Activated CD8-positive, alpha-beta memory T cell treated with anti-CD3 and anti-CD28 coated beads for 1 hour (primary cell): ENCODE data around the gene CDH6.

Experiments used
- DNase-seq, 2 donors: peaks; one replicate each; pipeline ENCODE4 v3.0.0-alpha.2; 2020; ENCODE audit warnings: low read depth in 1 of 2; ENCODE audit errors: extremely low read depth in 1 of 2

CDH6 gene

DNA sequence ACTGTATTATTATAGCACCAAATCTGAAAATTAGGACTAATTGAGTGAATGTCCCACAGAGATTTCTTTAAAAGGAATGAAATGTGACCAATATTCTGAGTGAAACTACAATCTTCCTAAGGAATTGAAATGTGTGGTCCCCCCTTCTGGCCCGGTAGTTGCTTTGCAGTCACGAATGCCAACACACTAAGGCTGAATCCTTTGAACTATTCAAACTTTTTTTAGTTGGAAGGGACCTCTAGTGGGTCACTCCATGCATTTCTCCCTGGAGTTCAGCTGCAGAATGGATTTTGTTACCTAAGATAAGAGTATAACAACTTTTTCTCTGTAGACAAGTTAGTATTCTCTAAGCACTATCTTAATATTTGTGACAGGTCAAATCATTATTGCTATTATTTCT is 2.8 kb downstream of the CDH6 start:
- DNase-seq = no peak

- no peak for DNase-seq
These were observed 3.7 kb downstream of the CDH6 start for GRCh38 chr5:31197183-31197582.

GRCh38 chr5:31204958-31205357 is 11.5 kb downstream of the CDH6 start:
- DNase-seq = no peak

DNA sequence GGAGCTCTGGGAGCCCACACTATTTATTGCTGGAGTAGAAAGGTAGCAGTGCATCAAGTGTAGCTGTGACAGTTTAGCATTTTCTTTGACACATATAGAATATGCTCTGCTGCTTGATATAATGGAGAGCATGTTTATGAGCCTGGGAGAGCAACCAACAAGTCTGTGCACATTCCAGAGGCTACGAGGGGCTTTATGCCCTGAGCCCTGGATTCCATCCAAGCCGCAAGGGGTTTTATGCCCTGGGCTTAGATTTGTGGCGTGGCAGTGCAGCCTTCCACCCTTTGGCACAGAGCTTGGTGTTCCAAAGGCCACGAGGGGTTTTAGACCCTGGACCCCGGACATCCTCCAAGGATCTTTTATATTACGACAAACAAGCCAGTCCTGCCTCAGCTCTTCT is 14.6 kb downstream of the CDH6 start:
- no peak for DNase-seq

DNA sequence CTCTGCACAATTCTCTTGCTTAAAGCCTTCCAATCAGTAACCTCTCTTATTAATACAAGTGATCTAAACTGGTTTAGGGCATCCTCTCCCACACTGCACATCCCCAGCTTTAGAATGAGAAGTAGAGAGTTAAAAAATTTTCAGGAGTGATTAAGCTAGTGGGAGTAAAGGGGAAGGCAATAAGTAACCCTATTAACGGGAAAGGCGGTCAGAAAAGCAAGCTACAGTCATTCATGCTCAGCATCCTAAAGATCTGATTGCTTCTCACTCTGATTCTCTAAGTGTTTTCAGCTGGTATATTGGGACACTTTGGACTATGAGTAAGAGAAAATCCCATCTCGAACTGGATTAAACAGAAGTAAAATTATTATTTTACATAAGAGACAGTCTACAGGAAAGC is 15.8 kb downstream of the CDH6 start:
- DNase-seq = no peak

DNA sequence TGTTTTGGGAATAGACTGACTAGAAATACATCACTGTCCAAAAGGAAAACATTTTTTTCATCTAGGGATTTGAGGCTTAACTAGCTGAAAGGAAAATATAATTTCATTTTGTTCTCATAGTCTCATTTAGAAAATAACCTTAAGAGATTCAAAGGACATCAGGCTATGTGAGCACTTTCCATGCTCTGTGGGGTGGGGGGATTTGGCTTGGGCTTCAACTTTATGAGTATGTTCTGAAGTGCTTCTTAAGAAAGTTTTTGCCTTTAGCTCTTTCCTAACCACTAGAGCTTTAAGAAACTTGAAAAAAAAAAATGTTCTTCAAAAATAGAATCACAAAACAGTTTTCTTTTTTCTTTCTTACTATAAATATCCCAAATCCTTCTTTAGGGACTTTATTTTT is 17.6 kb downstream of the CDH6 start:
- DNase-seq = no peak

- no peak for DNase-seq
These were observed 19.8 kb downstream of the CDH6 start for GRCh38 chr5:31213257-31213656.

DNA sequence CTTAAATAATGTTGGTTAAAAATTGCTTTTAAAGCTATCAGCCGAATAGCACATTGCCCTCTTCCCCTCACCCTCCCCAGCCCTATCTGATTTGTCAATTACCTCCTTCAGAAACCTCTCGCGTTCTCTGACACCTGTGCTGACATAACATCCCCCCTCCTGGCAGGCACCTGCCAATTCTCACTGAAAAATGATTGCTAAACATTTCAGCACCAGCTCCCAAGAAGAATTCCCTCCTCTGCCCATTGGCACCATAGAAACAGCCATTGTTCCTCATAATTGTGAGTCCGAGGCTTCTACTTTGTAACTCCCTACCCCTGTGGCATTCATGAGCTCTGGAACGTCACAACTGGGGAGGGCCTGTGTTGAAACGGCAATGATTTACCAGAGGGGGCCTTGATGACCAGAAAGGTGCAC is 20.2 kb downstream of the CDH6 start:
- DNase-seq = no peak

DNA sequence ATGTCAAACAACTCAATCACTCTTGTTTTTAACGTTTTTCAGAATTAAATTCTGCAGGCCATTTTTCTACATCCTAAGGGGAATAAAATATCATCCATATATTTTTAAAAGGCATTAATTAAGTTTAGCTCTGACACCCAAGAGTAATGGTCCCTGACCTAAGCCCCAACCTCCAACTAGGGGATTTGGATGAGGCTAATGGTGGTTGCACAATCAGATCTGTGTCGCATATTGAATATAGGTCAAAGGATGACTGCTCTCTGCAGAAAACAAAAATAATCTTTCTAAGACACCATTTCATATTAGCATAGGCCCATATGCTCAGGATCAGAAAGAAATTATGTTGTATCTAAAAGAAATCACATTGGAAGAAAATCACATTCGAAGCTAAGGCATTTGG is 20.7 kb downstream of the CDH6 start:
- DNase-seq = no peak

GRCh38 chr5:31215236-31215635 is 21.8 kb downstream of the CDH6 start:
- DNase-seq = no peak

DNA sequence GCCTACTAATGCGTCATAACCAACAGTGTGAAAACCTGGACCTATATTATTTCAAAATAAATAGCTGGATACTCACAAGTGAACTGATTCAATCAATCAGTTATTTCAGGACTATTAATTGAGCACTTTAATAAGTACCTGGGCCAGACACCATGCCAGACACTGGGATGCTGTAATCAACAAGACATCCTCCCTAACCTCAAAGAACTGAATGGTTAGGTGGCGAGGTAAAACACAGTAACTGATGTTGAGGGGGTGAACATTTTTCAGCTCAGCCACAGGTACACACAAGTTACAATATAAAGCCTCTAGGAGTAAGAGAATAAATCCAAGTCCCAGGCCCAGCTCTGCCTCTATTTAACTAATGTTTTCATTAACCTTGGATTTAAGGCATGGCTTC is 24.0 kb downstream of the CDH6 start:
- no peak for DNase-seq

DNA sequence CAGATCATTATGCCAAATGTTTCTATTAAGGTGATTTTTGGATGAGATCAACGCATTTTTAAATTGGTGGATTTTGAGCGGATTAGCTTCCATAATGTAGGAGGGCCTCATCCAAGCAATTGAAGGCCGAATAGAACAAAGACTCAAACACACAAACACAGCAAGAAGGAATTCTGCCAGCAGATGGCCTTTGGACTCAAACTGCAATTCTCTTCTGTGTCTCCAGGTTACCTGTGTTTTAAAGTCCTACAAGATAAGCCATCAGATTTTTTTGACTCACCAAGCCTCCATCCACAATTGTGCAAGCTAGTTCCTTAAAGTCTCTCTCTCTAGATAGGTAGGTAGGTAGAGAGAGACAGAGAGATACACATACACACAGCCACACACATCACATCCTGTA is 25.5 kb downstream of the CDH6 start:
- no peak for DNase-seq

- no peak for DNase-seq
These were observed 27.5 kb downstream of the CDH6 start for GRCh38 chr5:31221001-31221400.

DNA sequence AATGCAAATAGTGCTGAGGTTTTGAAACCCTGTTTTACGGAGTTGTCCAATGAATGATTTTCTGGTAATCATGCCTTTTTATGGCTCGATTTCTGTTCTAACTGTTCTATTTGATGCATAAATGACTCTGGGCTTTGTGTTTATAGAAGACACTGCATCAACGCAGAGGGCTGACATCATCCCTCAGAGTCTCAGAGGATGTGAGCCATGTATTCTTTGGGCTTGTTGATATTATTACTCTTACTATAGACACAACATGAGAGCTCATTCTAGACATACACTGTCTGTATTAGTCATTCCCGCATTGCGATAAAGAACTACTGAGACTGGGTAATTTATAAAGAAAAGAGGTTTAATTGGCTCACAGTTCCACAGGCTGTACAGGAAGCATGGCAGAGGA is 31.6 kb downstream of the CDH6 start:
- no peak for DNase-seq

GRCh38 chr5:31225613-31226012 is 32.1 kb downstream of the CDH6 start:
- DNase-seq = no peak

- DNase-seq = no peak
These were observed 33.2 kb downstream of the CDH6 start for GRCh38 chr5:31226651-31227050.

DNA sequence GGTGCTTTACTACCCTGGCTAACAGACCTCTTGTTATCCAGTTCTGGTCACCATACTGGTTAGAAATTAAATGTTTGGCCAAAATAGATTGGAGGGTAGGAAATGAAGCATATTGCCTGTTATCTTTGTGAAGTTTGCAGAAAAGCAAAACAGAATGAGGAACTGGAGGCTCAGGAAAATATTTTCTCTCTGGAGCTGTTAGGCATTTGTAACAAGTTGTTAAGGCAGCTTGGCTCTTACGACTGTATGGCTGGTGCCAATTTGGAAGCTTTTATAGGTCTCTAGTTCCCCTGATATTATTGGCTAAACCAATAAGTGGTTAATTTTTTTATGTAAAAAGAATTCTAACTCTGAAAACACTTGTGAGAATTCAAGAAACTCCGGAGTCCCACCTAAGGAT is 35.8 kb downstream of the CDH6 start:
- DNase-seq = no peak

DNA sequence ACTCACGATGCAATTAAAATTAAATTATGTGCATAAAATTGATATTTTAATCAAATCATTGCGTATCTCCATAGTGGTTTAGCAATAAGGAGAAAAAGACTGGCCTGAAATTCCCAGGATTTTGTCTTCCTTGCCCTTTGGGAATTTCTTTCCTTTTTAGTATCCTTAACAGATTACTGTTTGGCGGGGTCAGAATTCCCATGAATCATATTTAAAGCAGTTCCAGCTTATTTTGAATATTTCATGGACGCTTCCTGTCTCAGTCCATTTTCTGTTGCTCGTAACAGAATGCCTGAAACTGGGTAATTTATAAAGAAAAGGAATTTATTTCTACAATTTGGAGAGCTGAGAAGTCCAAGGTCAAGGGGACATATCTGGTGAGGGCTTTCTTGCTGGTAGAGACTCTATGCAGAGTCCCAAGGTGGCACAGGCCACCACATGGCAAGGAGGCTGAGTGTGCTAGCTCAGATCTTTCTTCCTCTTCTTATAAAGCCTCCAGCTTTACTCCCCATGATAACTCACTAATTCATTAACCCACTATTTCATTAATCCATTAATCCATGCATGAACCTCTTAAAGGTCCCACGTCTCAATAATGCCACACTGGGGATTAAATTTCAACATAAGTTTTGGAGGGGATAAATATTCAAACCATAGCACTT is 37.8 kb downstream of the CDH6 start:
- DNase-seq = no peak

GRCh38 chr5:31232273-31232888 is 38.9 kb downstream of the CDH6 start:
- DNase-seq = no peak

DNA sequence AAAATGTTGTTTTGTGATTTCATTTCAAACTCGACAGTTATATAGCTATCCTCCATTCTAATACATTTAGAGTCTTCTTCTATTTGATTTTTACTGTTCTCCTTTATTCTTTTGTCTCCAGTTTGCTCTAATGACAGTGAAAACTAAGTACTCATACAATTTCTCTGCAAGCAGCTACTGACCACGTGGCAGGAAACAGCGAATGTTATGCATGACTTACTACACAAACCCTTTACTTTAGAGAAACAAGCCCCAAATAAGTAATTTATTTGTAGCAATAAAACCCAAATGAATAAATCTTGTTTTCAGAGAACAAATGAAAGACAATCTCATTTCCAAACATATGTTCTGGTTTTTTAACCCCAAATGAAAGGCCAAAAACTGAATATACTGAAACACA is 41.9 kb downstream of the CDH6 start:
- DNase-seq = no peak

DNA sequence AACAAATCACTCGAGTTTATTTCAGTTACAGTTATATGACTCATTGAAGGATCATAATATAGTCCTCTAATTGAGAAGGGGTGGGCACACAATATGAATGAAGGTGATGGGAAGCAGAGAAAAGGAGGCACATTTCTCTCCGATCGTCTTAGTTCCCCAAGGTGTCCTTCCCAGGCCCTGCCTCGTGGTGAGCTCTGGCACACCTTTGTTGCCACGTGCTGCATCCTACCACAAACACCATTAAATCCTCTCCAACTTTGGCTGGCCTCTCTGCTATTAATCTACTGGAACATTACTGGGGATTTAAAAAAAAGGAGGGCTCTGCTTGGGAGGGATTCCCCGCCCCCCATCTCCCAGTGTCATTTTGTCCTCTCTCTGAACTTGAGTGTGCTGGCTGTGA is 42.9 kb downstream of the CDH6 start:
- DNase-seq = no peak

DNA sequence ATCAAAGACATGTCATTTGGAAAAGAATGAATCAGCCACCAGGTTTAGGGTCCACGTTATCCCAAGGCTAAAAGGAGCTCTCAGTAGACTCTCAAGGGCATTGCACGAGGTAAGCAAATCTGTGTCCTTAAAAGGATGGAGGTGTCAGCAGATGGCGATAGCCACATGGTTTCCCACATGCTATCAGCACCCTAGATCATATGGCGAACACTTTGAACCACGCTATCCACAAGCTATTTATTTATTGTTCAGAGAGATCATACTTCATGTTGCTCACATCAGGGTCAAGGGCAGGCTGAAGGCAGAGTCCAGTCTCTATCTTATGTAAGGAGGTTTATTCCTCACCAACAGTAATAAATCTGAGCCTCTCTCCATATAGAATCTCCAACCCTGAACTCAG is 43.7 kb downstream of the CDH6 start:
- no peak for DNase-seq

DNA sequence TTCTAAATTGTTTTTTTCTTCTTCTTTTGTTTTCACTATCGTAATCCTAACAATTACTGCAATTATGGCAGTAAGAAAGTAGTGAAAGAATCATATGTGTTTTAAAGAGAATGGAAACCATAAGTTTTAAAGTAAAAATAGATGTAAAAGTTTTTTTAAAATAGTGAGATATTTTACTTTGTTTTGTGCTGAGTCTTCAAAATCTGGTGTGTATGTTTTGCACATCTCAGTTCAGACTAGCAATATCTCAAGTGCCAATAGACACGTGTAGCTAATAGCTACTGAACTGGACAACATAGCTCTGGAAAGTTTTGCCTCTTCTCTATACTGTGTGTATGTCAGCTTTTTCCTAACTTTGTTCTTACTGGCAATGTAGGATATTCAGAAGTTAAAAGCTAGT is 45.0 kb downstream of the CDH6 start:
- DNase-seq = no peak
